GM23248 (cell line): ENCODE data around the gene ASB16.

Source experiments
- EZH2 ChIP-seq: fragments of 200-600 bp; sonication (generic); IDR thresholded peaks from 2 replicates; pipeline ENCODE4 v1.6.1; 2018; ENCODE audit warnings: antibody characterized with exemption, mild to moderate bottlenecking; ENCODE audit not compliant: insufficient read depth, poor library complexity, severe bottlenecking
- EZH2phosphoT487 ChIP-seq: fragments of 200-600 bp; sonication (generic); IDR thresholded peaks from 2 replicates; pipeline ENCODE4 v1.6.1; 2018; ENCODE audit warnings: antibody characterized with exemption, moderate library complexity, mild to moderate bottlenecking, low read depth; ENCODE audit not compliant: insufficient read depth

- no peak for TF ChIP-seq EZH2phosphoT487
- no peak for TF ChIP-seq EZH2
These were observed 25.4 kb upstream of the ASB16 start for GRCh38 chr17:44144966-44145739.
